ENCODE results near the gene KIFBP.

GRCh38 chr10:68989317-68989990 is 851 bp downstream of the KIFBP start:
- TF ChIP-seq CTCF (conservative IDR thresholded peaks at IDR 0.05; ENCODE audit: low read length) (no peak), EZH2phosphoT487 (IDR thresholded peaks at IDR 0.05; ENCODE audit: borderline replicate concordance) (no peak)

Data from Loucy (cell line).